Keratinocyte (primary cell): ENCODE data around the gene PLEKHA6. TPM values are rescaled to one million over a fixed set of nuclear protein-coding genes. Genes with fewer than 3 reads are reported as not detected.

Experiments
- DNase-seq: peaks from one replicate; pipeline ENCODE4 v3.0.0-alpha.2; 2011; ENCODE audit warnings: low read depth, missing footprints, low spot score
- FAIRE-seq: peaks from 2 replicates; lab custom pipeline; 2011; peaks lifted over from hg19 to GRCh38; lab: Jason Lieb, UNC
- H2AFZ ChIP-seq: 2 replicates; pipeline ENCODE4 v1.6.0; 2012; ENCODE audit warnings: low read length, control low read depth, inconsistent platforms; ENCODE audit not compliant: control insufficient read depth
- H3K27ac ChIP-seq: 2 replicates; pipeline ENCODE4 v1.5.1; 2011; ENCODE audit warnings: low read length; ENCODE audit not compliant: control insufficient read depth, insufficient read depth
- H3K27me3 ChIP-seq: 3 replicates; pipeline ENCODE4 v1.6.0; 2011; ENCODE audit warnings: low read length; ENCODE audit not compliant: control insufficient read depth, insufficient read depth; ENCODE audit errors: extremely low read depth
- H3K36me3 ChIP-seq, 2 experiments: 2 replicates in 1 of 2; 3 replicates in 1 of 2; pipeline ENCODE4 v1.5.1; 2011; ENCODE audit warnings: low read length in 2 of 2, mild to moderate bottlenecking in 1 of 2; ENCODE audit not compliant: control insufficient read depth in 2 of 2, insufficient read depth in 2 of 2; ENCODE audit errors: extremely low read depth in 1 of 2
- H3K4me1 ChIP-seq: 3 replicates; pipeline ENCODE4 v1.5.1; 2011; ENCODE audit warnings: low read length; ENCODE audit not compliant: control insufficient read depth, insufficient read depth; ENCODE audit errors: extremely low read depth
- H3K4me2 ChIP-seq: 3 replicates; pipeline ENCODE4 v1.6.0; 2011; ENCODE audit warnings: low read depth, low read length; ENCODE audit not compliant: control insufficient read depth, insufficient read depth; ENCODE audit errors: extremely low read depth
- H3K4me3 ChIP-seq, 3 experiments: fragments of 200-600 bp in 1 of 3; sonication (generic) in 1 of 3; 2 replicates in 2 of 3; 3 replicates in 1 of 3; pipeline ENCODE4 v1.5.1; 2011 to 2016; ENCODE audit warnings: low read length in 3 of 3, mild to moderate bottlenecking in 3 of 3, control low read depth in 2 of 3, inconsistent platforms in 1 of 3, low read depth in 1 of 3, mixed read lengths in 1 of 3, mixed run types in 1 of 3, moderate library complexity in 1 of 3; ENCODE audit not compliant: control insufficient read depth in 2 of 3, insufficient read depth in 2 of 3; ENCODE audit errors: extremely low read depth in 1 of 3
- H3K79me2 ChIP-seq: 2 replicates; pipeline ENCODE4 v1.6.0; 2012; ENCODE audit warnings: low read length; ENCODE audit not compliant: control insufficient read depth, insufficient read depth
- H3K9ac ChIP-seq: 3 replicates; pipeline ENCODE4 v1.6.0; 2011; ENCODE audit warnings: low read length; ENCODE audit not compliant: control insufficient read depth, insufficient read depth; ENCODE audit errors: extremely low read depth
- H3K9me1 ChIP-seq: 3 replicates; pipeline ENCODE4 v1.6.0; 2011; ENCODE audit warnings: low read length; ENCODE audit not compliant: control insufficient read depth, insufficient read depth; ENCODE audit errors: extremely low read depth
- H3K9me3 ChIP-seq: 2 replicates; pipeline ENCODE4 v1.5.1; 2012; ENCODE audit warnings: low read depth, low read length; ENCODE audit not compliant: control insufficient read depth
- H4K20me1 ChIP-seq: 3 replicates; pipeline ENCODE4 v1.6.0; 2011; ENCODE audit warnings: low read length; ENCODE audit not compliant: control insufficient read depth, insufficient read depth; ENCODE audit errors: extremely low read depth
- CTCF ChIP-seq, 3 experiments: IDR thresholded peaks in 1 of 3; conservative IDR thresholded peaks in 1 of 3; optimal IDR thresholded peaks in 1 of 3; 2 replicates in 2 of 3; 3 replicates in 1 of 3; pipeline versions ENCODE3 to v1.5.1; 2011; ENCODE audit warnings: low read length in 3 of 3, mild to moderate bottlenecking in 3 of 3, moderate library complexity in 2 of 3, control low read depth in 1 of 3, inconsistent platforms in 1 of 3; ENCODE audit not compliant: insufficient read depth in 2 of 3; ENCODE audit errors: extremely low read depth in 1 of 3
- EZH2 ChIP-seq: IDR thresholded peaks from one replicate; pipeline ENCODE4 v1.6.1; 2012; ENCODE audit warnings: inconsistent platforms, mild to moderate bottlenecking, low read length, moderate library complexity
- dilution Hi-C: fragments of 300-500 bp; cut with MboI; formaldehyde crosslinking; loops from one replicate; pipeline ENCODE4 v1.7.0; 2020; ENCODE audit warnings: low sequenced_read_pairs; ENCODE audit not compliant: extremely low pct_ligation_motif_present
- polyA plus RNA-seq, 5 experiments: library from polyadenylated mRNA; depleted of rRNA in 3 of 5; stranded (reverse) in 3 of 5; stranded (forward) in 1 of 5; unstranded in 1 of 5; fragments of >200 nt; gene quantifications; 1 replicate in 1 of 5; 2 replicates in 3 of 5; 3 replicates in 1 of 5; pipeline versions ENCODE4 v1.2.1 to v1.2.3, GENCODE V29; 2011 to 2012; ENCODE audit warnings: missing spikeins in 2 of 5, low read depth in 1 of 5, low replicate concordance in 1 of 5

PLEKHA6 gene
- polyA plus RNA-seq, 1 donor (not counting 4 experiments of a cell fraction or from before 2014, with no cell fraction given), result 1.5 TPM

- H3K4me3 ChIP-seq, result no peak overlapping the region
- no peak overlapping the region for H2AFZ ChIP-seq
- no peak overlapping the region for H3K4me2 ChIP-seq
- H3K79me2 ChIP-seq, result no peaks in the 10 kb centered on the region
- no peak for FAIRE-seq
- H3K36me3 ChIP-seq, result peaks cover 2 to 18% of the 10 kb centered on the region in 2 experiments
- no peaks in the 10 kb centered on the region for H3K27me3 ChIP-seq
- H3K9me1 ChIP-seq, result no peaks in the 10 kb centered on the region
- H3K9me3 ChIP-seq, result no peaks in the 10 kb centered on the region
- H3K27ac ChIP-seq, result no peak overlapping the region
- no peaks in the 10 kb centered on the region for H4K20me1 ChIP-seq
- DNase-seq, result no peak
- no peaks in the 10 kb centered on the region for H3K4me1 ChIP-seq
- no peak overlapping the region for H3K9ac ChIP-seq
- dilution Hi-C loops, result no loop called here
- TF ChIP-seq CTCF (optimal IDR thresholded peaks at IDR 0.05 in 1 of 3, IDR thresholded peaks at IDR 0.05 in 1 of 3, conservative IDR thresholded peaks at IDR 0.05 in 1 of 3; ENCODE audit: extremely low read depth in 1 of 3, insufficient read depth in 2 of 3, low read length in 3 of 3) (no peak), EZH2 (no peak)
Measured at GRCh38 chr1:204268101-204268500, 91.6 kb downstream of the PLEKHA6 start.

GRCh38 chr1:204267191-204267601, 92.5 kb downstream of the PLEKHA6 start:
- no peak overlapping the region for H3K9ac ChIP-seq
- no peaks in the 10 kb centered on the region for H3K79me2 ChIP-seq
- no peaks in the 10 kb centered on the region for H3K9me3 ChIP-seq
- H4K20me1 ChIP-seq, result no peaks in the 10 kb centered on the region
- H3K4me2 ChIP-seq, result no peak overlapping the region
- H3K36me3 ChIP-seq, result peaks cover 2 to 15% of the 10 kb centered on the region in 2 experiments
- DNase-seq, result no peak
- FAIRE-seq, result no peak
- no peak overlapping the region for H2AFZ ChIP-seq
- H3K27ac ChIP-seq, result no peak overlapping the region
- H3K4me1 ChIP-seq, result no peaks in the 10 kb centered on the region
- TF ChIP-seq CTCF (optimal IDR thresholded peaks at IDR 0.05 in 1 of 3, IDR thresholded peaks at IDR 0.05 in 1 of 3, conservative IDR thresholded peaks at IDR 0.05 in 1 of 3; ENCODE audit: extremely low read depth in 1 of 3, insufficient read depth in 2 of 3, low read length in 3 of 3) (no peak), EZH2 (no peak)
- no peaks in the 10 kb centered on the region for H3K27me3 ChIP-seq
- H3K9me1 ChIP-seq, result no peaks in the 10 kb centered on the region
- dilution Hi-C loops, result no loop called here
- H3K4me3 ChIP-seq, result no peak overlapping the region
